Measurements from ENCODE around the gene KIF26A.

The KIF26A gene

DNA sequence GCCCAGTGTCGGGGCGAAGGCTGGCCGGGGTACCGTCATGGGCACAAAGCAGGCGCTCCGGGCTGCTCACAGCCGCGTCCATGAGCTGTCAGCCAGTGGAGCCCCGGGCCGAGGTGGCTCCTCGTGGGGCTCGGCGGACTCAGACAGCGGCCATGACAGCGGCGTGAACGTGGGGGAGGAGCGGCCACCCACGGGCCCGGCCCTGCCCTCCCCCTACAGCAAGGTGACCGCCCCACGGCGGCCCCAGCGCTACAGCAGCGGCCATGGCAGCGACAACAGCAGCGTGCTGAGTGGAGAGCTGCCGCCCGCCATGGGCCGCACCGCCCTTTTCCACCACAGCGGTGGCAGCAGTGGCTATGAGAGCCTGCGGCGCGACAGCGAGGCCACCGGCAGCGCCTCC is 39.0 kb downstream of the KIF26A start (continued):
- no peak for TF ChIP-seq SCRT1 (tag by site-specific recombination; IDR thresholded peaks at IDR 0.05; ENCODE audit: borderline replicate concordance)
- no peak for TF ChIP-seq GLIS1 (tag by site-specific recombination; IDR thresholded peaks at IDR 0.05)
- no peak for TF ChIP-seq ZFP41 (tag by site-specific recombination; IDR thresholded peaks at IDR 0.05; ENCODE audit: borderline replicate concordance)
- no peak for TF ChIP-seq ZNF664 (tag by site-specific recombination; IDR thresholded peaks at IDR 0.05)
- no peak for TF ChIP-seq ZBTB8A (tag by site-specific recombination; IDR thresholded peaks at IDR 0.05)
- TF ChIP-seq, protein P1, sequence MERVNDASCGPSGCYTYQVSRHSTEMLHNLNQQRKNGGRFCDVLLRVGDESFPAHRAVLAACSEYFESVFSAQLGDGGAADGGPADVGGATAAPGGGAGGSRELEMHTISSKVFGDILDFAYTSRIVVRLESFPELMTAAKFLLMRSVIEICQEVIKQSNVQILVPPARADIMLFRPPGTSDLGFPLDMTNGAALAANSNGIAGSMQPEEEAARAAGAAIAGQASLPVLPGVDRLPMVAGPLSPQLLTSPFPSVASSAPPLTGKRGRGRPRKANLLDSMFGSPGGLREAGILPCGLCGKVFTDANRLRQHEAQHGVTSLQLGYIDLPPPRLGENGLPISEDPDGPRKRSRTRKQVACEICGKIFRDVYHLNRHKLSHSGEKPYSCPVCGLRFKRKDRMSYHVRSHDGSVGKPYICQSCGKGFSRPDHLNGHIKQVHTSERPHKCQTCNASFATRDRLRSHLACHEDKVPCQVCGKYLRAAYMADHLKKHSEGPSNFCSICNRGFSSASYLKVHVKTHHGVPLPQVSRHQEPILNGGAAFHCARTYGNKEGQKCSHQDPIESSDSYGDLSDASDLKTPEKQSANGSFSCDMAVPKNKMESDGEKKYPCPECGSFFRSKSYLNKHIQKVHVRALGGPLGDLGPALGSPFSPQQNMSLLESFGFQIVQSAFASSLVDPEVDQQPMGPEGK (tag by site-specific recombination; IDR thresholded peaks at IDR 0.05): no peak
- no peak for TF ChIP-seq ZNF776 (tag by site-specific recombination; IDR thresholded peaks at IDR 0.05; ENCODE audit: borderline replicate concordance)

DNA sequence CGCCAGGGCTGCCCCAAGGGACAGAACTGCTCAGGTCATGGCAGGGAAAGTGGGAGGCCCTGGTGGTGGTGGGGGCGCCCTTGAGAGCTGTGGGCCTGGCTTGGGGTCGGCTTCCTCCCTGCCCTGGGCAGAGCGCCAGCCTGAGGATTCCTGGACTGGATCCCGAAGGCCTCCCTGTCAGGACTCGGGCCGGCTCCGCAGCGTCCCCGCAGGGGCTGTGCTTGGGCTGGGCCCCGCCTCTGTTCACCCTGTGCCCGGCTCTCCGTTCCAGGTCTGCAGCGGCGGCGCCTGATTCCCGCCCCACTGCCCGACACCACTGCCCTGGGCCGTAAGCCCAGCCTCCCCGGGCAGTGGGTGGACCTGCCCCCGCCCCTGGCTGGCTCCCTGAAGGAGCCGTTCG is 39.9 kb downstream of the KIF26A start:
- Histone ChIP-seq H3K27ac (ENCODE audit: extremely low read depth, low read depth, low read length) (no peak overlapping the region), H3K36me3 (ENCODE audit: control insufficient read depth in 2 of 2, insufficient read depth in 1 of 2, low read length in 2 of 2) (peaks cover 0 to 34% of the 10 kb centered on the region in 2 experiments; a peak in 1 of 3 replicates), H3K4me1 (ENCODE audit: control insufficient read depth, insufficient read depth, low read length) (no peaks in the 10 kb centered on the region), H3K4me3 (ENCODE audit: low read depth, low read length) (no peak overlapping the region), H3K9me3 (ENCODE audit: control insufficient read depth, insufficient read depth, low read depth, low read length) (no peaks in the 10 kb centered on the region)
- CTCF ChIA-PET: no interaction called here
- POLR2A ChIA-PET: no interaction called here
- no peak for TF ChIP-seq ZNF169 (tag by site-specific recombination; IDR thresholded peaks at IDR 0.05)
- TF ChIP-seq ZNF404 (tag by site-specific recombination; IDR thresholded peaks at IDR 0.05): no peak
- TF ChIP-seq SETDB1 (IDR thresholded peaks at IDR 0.05; ENCODE audit: insufficient read length, low read length): no peak
- TF ChIP-seq, protein P2, sequence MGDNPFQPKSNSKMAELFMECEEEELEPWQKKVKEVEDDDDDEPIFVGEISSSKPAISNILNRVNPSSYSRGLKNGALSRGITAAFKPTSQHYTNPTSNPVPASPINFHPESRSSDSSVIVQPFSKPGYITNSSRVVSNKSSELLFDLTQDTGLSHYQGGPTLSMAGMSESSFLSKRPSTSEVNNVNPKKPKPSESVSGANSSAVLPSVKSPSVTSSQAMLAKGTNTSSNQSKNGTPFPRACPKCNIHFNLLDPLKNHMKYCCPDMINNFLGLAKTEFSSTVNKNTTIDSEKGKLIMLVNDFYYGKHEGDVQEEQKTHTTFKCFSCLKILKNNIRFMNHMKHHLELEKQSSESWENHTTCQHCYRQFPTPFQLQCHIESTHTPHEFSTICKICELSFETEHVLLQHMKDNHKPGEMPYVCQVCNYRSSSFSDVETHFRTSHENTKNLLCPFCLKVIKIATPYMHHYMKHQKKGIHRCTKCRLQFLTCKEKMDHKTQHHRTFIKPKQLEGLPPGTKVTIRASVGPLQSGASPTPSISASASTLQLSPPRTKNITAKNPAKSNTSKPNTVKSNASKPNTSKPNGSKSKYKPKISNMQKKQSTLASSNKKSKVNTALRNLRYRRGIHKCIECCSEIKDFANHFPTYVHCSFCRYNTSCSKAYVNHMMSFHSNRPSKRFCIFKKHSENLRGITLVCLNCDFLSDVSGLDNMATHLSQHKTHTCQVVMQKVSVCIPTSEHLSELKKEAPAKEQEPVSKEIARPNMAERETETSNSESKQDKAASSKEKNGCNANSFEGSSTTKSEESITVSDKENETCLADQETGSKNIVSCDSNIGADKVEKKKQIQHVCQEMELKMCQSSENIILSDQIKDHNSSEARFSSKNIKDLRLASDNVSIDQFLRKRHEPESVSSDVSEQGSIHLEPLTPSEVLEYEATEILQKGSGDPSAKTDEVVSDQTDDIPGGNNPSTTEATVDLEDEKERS (tag by site-specific recombination; IDR thresholded peaks at IDR 0.05): no peak
- TF ChIP-seq OVOL3 (tag by site-specific recombination; IDR thresholded peaks at IDR 0.05): no peak
- no peak for TF ChIP-seq ZNF214 (tag by site-specific recombination; IDR thresholded peaks at IDR 0.05; ENCODE audit: borderline replicate concordance)
- no peak for TF ChIP-seq ZNF558 (tag by site-specific recombination; IDR thresholded peaks at IDR 0.05)
- TF ChIP-seq ZNF274 (IDR thresholded peaks at IDR 0.05; ENCODE audit: low read length): no peak
- TF ChIP-seq ZNF274 (tag by site-specific recombination; IDR thresholded peaks at IDR 0.05; ENCODE audit: borderline replicate concordance): no peak
- TF ChIP-seq ZNF202 (tag by site-specific recombination; IDR thresholded peaks at IDR 0.05; ENCODE audit: borderline replicate concordance): no peak
- TF ChIP-seq ZNF366 (tag by site-specific recombination; conservative IDR thresholded peaks at IDR 0.05): no peak
- TF ChIP-seq ZFHX2 (tag by site-specific recombination; conservative IDR thresholded peaks at IDR 0.05): no peak
- TF ChIP-seq, protein P3, sequence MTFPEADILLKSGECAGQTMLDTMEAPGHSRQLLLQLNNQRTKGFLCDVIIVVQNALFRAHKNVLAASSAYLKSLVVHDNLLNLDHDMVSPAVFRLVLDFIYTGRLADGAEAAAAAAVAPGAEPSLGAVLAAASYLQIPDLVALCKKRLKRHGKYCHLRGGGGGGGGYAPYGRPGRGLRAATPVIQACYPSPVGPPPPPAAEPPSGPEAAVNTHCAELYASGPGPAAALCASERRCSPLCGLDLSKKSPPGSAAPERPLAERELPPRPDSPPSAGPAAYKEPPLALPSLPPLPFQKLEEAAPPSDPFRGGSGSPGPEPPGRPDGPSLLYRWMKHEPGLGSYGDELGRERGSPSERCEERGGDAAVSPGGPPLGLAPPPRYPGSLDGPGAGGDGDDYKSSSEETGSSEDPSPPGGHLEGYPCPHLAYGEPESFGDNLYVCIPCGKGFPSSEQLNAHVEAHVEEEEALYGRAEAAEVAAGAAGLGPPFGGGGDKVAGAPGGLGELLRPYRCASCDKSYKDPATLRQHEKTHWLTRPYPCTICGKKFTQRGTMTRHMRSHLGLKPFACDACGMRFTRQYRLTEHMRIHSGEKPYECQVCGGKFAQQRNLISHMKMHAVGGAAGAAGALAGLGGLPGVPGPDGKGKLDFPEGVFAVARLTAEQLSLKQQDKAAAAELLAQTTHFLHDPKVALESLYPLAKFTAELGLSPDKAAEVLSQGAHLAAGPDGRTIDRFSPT (tag by site-specific recombination; IDR thresholded peaks at IDR 0.05): no peak
- TF ChIP-seq, protein P4, sequence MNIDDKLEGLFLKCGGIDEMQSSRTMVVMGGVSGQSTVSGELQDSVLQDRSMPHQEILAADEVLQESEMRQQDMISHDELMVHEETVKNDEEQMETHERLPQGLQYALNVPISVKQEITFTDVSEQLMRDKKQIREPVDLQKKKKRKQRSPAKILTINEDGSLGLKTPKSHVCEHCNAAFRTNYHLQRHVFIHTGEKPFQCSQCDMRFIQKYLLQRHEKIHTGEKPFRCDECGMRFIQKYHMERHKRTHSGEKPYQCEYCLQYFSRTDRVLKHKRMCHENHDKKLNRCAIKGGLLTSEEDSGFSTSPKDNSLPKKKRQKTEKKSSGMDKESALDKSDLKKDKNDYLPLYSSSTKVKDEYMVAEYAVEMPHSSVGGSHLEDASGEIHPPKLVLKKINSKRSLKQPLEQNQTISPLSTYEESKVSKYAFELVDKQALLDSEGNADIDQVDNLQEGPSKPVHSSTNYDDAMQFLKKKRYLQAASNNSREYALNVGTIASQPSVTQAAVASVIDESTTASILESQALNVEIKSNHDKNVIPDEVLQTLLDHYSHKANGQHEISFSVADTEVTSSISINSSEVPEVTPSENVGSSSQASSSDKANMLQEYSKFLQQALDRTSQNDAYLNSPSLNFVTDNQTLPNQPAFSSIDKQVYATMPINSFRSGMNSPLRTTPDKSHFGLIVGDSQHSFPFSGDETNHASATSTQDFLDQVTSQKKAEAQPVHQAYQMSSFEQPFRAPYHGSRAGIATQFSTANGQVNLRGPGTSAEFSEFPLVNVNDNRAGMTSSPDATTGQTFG (tag by site-specific recombination; IDR thresholded peaks at IDR 0.05; ENCODE audit: borderline replicate concordance): no peak

Measured in HEK293 (cell line).